Panc1 (cell line): ENCODE data around the gene CMKLR1. TPM values are rescaled to one million over a fixed set of nuclear protein-coding genes. Genes with fewer than 3 reads are reported as not detected.

Experiments used
- ATAC-seq: fragments of 200-7000 bp; cut with Tn5 transposase; 2 replicates; pipeline ENCODE4 v1.9.1; 2020; ENCODE audit warnings: mild to moderate bottlenecking, moderate library complexity
- BruUV-seq: library from RNA; stranded (reverse); fragments of 400-500 nt; replicated peaks from 2 replicates; lab custom pipeline; 2021; lab: Mats Ljungman, UMichigan
- CTCF ChIA-PET: fragments of 300-600 bp; sonication (Branson Sonifier 250); formaldehyde crosslinking; loops from one replicate; lab custom pipeline; 2022; ENCODE audit warnings: antibody characterized with exemption; lab: Charles Lee
- POLR2A ChIA-PET: fragments of 300-600 bp; sonication (Branson Sonifier 250); formaldehyde crosslinking; loops from one replicate; lab custom pipeline; 2022; ENCODE audit warnings: antibody characterized with exemption; lab: Charles Lee
- DNase-seq: peaks from one replicate; pipeline ENCODE4 v3.0.0-alpha.2; 2010; ENCODE audit warnings: low read depth, low spot score
- H3K27ac ChIP-seq: 2 replicates; pipeline ENCODE4 v1.5.1; 2011; ENCODE audit warnings: mild to moderate bottlenecking, low read length, inconsistent platforms
- H3K27me3 ChIP-seq: fragments of 200-500 bp; sonication (Bioruptor generic); 2 replicates; pipeline ENCODE4 v1.6.0; 2014; ENCODE audit warnings: low read length, inconsistent platforms; ENCODE audit not compliant: control insufficient read depth, insufficient read depth
- H3K36me3 ChIP-seq: fragments of 200-500 bp; sonication (Bioruptor generic); 2 replicates; pipeline ENCODE4 v1.5.1; 2014; ENCODE audit warnings: inconsistent platforms, mild to moderate bottlenecking, low read length, moderate library complexity; ENCODE audit not compliant: control insufficient read depth, insufficient read depth
- H3K4me1 ChIP-seq: 2 replicates; pipeline ENCODE4 v1.5.1; 2011; ENCODE audit warnings: inconsistent platforms, mild to moderate bottlenecking, low read length, moderate library complexity; ENCODE audit not compliant: control insufficient read depth, insufficient read depth
- H3K4me3 ChIP-seq, 2 experiments: 2 replicates each; pipeline ENCODE4 v1.5.1; 2011 to 2012; ENCODE audit warnings: low read depth in 2 of 2, low read length in 2 of 2, mild to moderate bottlenecking in 2 of 2, inconsistent platforms in 1 of 2, moderate library complexity in 1 of 2
- H3K9me3 ChIP-seq: fragments of 200-500 bp; sonication (Bioruptor generic); 2 replicates; pipeline ENCODE4 v1.5.1; 2014; ENCODE audit warnings: low read depth, mild to moderate bottlenecking, inconsistent platforms, low read length, moderate library complexity; ENCODE audit not compliant: control insufficient read depth, insufficient read depth
- POLR2AphosphoS5 ChIP-seq: IDR thresholded peaks from 2 replicates; pipeline ENCODE4 v1.6.1; 2012; ENCODE audit warnings: mild to moderate bottlenecking, low read depth, low read length, moderate library complexity
- SIN3A ChIP-seq: IDR thresholded peaks from 2 replicates; pipeline ENCODE4 v1.6.1; 2012; ENCODE audit warnings: low read depth, mild to moderate bottlenecking, low read length, moderate library complexity, borderline replicate concordance; ENCODE audit not compliant: insufficient read depth
- TCF7L2 ChIP-seq: IDR thresholded peaks from 2 replicates; pipeline ENCODE4 v1.6.1; 2011; ENCODE audit warnings: mild to moderate bottlenecking, low read depth, low read length, inconsistent platforms
- in situ Hi-C: cut with HindIII; loops from 2 replicates; pipeline ENCODE4 v1.10.0; 2016; ENCODE audit warnings: low sequenced_read_pairs, low pct_unique_long_range_greater_than_20kb
- intact Hi-C: fragments of 100-400 bp; cut with micrococcal nuclease; formaldehyde crosslinking; loops from one replicate; pipeline ENCODE4 v1.10.0; 2022; ENCODE audit not compliant: unreplicated experiment
- total RNA-seq: library from RNA; stranded (reverse); gene quantifications from one replicate; pipeline ENCODE4 v1.2.1, GENCODE V29; 2021; ENCODE audit not compliant: unreplicated experiment
- TF ChIP-seq, protein P1 (sequence below): fragments of 450-650 bp; IDR thresholded peaks from 2 replicates; pipeline ENCODE4 v1.5.1; 2017; ENCODE audit warnings: mild to moderate bottlenecking
- TF ChIP-seq, protein P2 (sequence below), 2 experiments: IDR thresholded peaks; 2 replicates each; pipeline ENCODE4 v1.6.1; 2011 to 2012; ENCODE audit warnings: low read depth in 2 of 2, control low read depth in 1 of 2, low read length in 1 of 2, mild to moderate bottlenecking in 1 of 2, moderate library complexity in 1 of 2; ENCODE audit not compliant: insufficient read depth in 1 of 2

Gene CMKLR1
- total RNA-seq, 1 experiment from 2014 or later, result 0.03 TPM

DNA sequence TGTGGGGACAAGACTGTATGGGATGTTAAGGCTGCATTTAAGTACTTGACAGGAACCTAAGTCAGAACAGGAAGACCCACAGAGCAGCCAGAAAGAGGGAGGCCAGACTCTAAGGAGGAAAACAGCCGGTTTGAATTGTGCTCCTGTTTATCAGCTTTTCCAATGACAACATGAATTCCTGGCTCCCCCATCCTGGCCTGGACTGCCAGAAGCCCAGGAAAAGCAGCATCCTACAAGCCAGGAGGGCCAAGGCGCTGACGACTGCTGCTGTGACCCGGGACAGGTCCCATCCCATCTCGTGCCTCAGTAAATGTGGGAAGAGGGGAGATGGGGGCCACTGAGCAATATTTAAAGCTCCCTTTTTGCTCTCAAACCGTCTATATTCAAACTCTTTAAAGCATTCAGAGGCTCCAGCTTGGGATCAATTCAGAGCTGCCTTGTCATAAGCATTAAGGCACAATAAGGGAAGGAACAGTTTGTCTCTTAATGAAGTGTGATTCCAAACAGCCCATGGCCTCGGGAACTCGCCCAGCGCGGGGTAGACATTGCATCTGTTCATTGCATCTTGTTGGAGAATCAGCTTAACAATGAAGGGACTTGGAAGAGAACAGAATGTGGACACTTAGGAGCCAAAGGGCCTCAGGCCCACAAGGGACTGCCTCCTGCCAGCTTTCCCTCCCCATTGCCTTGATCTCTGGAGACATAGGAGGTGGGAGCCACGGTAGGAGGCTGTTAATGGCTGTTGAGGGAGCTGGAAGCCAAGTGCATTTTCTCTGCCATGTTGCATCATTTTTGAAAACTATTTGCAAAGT is 49.6 kb downstream of the CMKLR1 start:
- POLR2A ChIA-PET, result no interaction called here
- Histone ChIP-seq H3K36me3 (no peaks in the 10 kb centered on the region), H3K27me3 (peaks cover 7% of the 10 kb centered on the region; the same call in 1 of the 2 replicates), H3K27ac (no peak overlapping the region), H3K4me3 (no peak overlapping the region), H3K4me1 (no peaks in the 10 kb centered on the region), H3K9me3 (no peaks in the 10 kb centered on the region)
- TF ChIP-seq POLR2AphosphoS5 (no peak), TCF7L2 (no peak), SIN3A (no peak)
- TF ChIP-seq, protein P1, sequence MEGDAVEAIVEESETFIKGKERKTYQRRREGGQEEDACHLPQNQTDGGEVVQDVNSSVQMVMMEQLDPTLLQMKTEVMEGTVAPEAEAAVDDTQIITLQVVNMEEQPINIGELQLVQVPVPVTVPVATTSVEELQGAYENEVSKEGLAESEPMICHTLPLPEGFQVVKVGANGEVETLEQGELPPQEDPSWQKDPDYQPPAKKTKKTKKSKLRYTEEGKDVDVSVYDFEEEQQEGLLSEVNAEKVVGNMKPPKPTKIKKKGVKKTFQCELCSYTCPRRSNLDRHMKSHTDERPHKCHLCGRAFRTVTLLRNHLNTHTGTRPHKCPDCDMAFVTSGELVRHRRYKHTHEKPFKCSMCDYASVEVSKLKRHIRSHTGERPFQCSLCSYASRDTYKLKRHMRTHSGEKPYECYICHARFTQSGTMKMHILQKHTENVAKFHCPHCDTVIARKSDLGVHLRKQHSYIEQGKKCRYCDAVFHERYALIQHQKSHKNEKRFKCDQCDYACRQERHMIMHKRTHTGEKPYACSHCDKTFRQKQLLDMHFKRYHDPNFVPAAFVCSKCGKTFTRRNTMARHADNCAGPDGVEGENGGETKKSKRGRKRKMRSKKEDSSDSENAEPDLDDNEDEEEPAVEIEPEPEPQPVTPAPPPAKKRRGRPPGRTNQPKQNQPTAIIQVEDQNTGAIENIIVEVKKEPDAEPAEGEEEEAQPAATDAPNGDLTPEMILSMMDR, result no peak
- TF ChIP-seq, protein P2, sequence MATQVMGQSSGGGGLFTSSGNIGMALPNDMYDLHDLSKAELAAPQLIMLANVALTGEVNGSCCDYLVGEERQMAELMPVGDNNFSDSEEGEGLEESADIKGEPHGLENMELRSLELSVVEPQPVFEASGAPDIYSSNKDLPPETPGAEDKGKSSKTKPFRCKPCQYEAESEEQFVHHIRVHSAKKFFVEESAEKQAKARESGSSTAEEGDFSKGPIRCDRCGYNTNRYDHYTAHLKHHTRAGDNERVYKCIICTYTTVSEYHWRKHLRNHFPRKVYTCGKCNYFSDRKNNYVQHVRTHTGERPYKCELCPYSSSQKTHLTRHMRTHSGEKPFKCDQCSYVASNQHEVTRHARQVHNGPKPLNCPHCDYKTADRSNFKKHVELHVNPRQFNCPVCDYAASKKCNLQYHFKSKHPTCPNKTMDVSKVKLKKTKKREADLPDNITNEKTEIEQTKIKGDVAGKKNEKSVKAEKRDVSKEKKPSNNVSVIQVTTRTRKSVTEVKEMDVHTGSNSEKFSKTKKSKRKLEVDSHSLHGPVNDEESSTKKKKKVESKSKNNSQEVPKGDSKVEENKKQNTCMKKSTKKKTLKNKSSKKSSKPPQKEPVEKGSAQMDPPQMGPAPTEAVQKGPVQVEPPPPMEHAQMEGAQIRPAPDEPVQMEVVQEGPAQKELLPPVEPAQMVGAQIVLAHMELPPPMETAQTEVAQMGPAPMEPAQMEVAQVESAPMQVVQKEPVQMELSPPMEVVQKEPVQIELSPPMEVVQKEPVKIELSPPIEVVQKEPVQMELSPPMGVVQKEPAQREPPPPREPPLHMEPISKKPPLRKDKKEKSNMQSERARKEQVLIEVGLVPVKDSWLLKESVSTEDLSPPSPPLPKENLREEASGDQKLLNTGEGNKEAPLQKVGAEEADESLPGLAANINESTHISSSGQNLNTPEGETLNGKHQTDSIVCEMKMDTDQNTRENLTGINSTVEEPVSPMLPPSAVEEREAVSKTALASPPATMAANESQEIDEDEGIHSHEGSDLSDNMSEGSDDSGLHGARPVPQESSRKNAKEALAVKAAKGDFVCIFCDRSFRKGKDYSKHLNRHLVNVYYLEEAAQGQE (IDR thresholded peaks at IDR 0.05; ENCODE audit: insufficient read depth in 1 of 2, low read depth in 2 of 2, low read length in 1 of 2), result no peak
- intact Hi-C loops (no loop called here), in situ Hi-C loops (no loop called here)
- ATAC-seq (no peak), DNase-seq (no peak)
- BruUV-seq, result no TSS peak
- CTCF ChIA-PET, result no interaction called here

DNA sequence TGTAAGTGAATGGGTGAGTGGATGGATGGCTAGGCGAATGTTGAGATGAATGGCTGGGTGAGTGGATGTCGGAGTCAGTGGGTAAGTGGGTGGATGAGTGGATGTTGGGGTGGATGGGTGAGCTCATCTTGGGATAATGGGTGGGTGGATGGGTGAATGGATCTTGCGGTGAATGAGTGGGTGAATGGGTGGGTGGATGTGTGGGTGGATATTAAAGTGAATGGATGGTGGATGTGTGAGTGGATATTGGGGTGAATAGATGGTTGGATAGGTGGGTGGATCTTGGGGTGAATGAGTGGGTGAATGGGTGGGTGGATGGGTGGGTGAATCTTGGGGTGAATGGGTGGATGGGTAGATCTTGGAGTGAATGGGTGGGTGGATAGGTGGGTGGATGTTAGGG is 51.9 kb downstream of the CMKLR1 start:
- peaks cover 2% of the 10 kb centered on the region; the same call in 1 of the 2 replicates for H3K27me3 ChIP-seq

More for the DNA sequence above, 51.9 kb downstream of the CMKLR1 start:
- Histone ChIP-seq H3K36me3 (no peaks in the 10 kb centered on the region), H3K9me3 (no peaks in the 10 kb centered on the region), H3K4me1 (no peaks in the 10 kb centered on the region), H3K27ac (no peak overlapping the region), H3K4me3 (no peak overlapping the region)
- ChIA-PET POLR2A (no interaction called here), CTCF (no interaction called here)
- no peak for ATAC-seq
- TF ChIP-seq POLR2AphosphoS5 (no peak), SIN3A (no peak), TCF7L2 (no peak)
- TF ChIP-seq, protein P1, result no peak
- TF ChIP-seq, protein P2 (IDR thresholded peaks at IDR 0.05; ENCODE audit: insufficient read depth in 1 of 2, low read depth in 2 of 2, low read length in 1 of 2), result no peak
- intact Hi-C loops, result no loop called here
- in situ Hi-C loops, result no loop called here
- no peak for DNase-seq
- no TSS peak for BruUV-seq
